Trophoblast cell (in vitro differentiated cells and primary cell): ENCODE measurements around the gene DDHD1.
A peak's percentile ranks its signal among the peaks of the same experiment; 100 is the strongest.

ENCODE experiments used
- DNase-seq, 2 donors: peaks; one replicate each; pipeline ENCODE4 v3.0.0-alpha.2; 2016
- H2AFZ ChIP-seq: 2 replicates; pipeline ENCODE4 v1.6.1; 2013; ENCODE audit warnings: low read length, moderate library complexity, mild to moderate bottlenecking; ENCODE audit not compliant: insufficient read depth, poor library complexity
- H2AK5ac ChIP-seq: 2 replicates; pipeline ENCODE4 v1.6.1; 2013; ENCODE audit warnings: mild to moderate bottlenecking, low read length
- H2BK120ac ChIP-seq: 2 replicates; pipeline ENCODE4 v1.6.1; 2013; ENCODE audit warnings: low read length, mild to moderate bottlenecking, moderate library complexity; ENCODE audit not compliant: insufficient read depth, poor library complexity
- H2BK12ac ChIP-seq: 2 replicates; pipeline ENCODE4 v1.6.1; 2013; ENCODE audit warnings: mild to moderate bottlenecking, low read length, moderate library complexity
- H2BK5ac ChIP-seq: 2 replicates; pipeline ENCODE4 v1.6.1; 2013; ENCODE audit warnings: low read length, low read depth, moderate library complexity, mild to moderate bottlenecking; ENCODE audit not compliant: poor library complexity
- H3K14ac ChIP-seq: 2 replicates; pipeline ENCODE4 v1.6.1; 2013; ENCODE audit warnings: mild to moderate bottlenecking, low read length
- H3K18ac ChIP-seq: 2 replicates; pipeline ENCODE4 v1.6.1; 2013; ENCODE audit warnings: mild to moderate bottlenecking, low read length
- H3K23ac ChIP-seq: 2 replicates; pipeline ENCODE4 v1.6.1; 2013; ENCODE audit warnings: low read length
- H3K27ac ChIP-seq: 2 replicates; pipeline ENCODE4 v1.5.1; 2013; ENCODE audit warnings: low read depth, mild to moderate bottlenecking, inconsistent platforms, low read length, moderate library complexity
- H3K27me3 ChIP-seq: 2 replicates; pipeline ENCODE4 v1.6.1; 2013; ENCODE audit warnings: inconsistent platforms, mild to moderate bottlenecking, low read length, moderate library complexity; ENCODE audit not compliant: insufficient read depth
- H3K36me3 ChIP-seq, 2 experiments: 1 replicate in 1 of 2; 2 replicates in 1 of 2; pipeline ENCODE4 v1.6.1; 2013; ENCODE audit warnings: low read length in 2 of 2, mild to moderate bottlenecking in 2 of 2, moderate library complexity in 1 of 2; ENCODE audit not compliant: insufficient read depth in 2 of 2, control insufficient read depth in 1 of 2
- H3K4ac ChIP-seq: 2 replicates; pipeline ENCODE4 v1.6.1; 2013; ENCODE audit warnings: low read depth, mild to moderate bottlenecking, low read length, moderate library complexity
- H3K4me1 ChIP-seq, 2 experiments: 1 replicate in 1 of 2; 2 replicates in 1 of 2; pipeline ENCODE4 v1.6.1; 2013; ENCODE audit warnings: low read length in 2 of 2, mild to moderate bottlenecking in 2 of 2, moderate library complexity in 1 of 2; ENCODE audit not compliant: insufficient read depth in 2 of 2, control insufficient read depth in 1 of 2
- H3K4me2 ChIP-seq: 2 replicates; pipeline ENCODE4 v1.6.1; 2013; ENCODE audit warnings: inconsistent platforms, mild to moderate bottlenecking, low read length, moderate library complexity
- H3K4me3 ChIP-seq: 2 replicates; pipeline ENCODE4 v1.5.1; 2013; ENCODE audit warnings: mild to moderate bottlenecking, low read depth, low read length, inconsistent platforms
- H3K79me1 ChIP-seq: one replicate; pipeline ENCODE4 v1.6.1; 2013; ENCODE audit warnings: low read length
- H3K79me2 ChIP-seq: 2 replicates; pipeline ENCODE4 v1.6.1; 2013; ENCODE audit warnings: low read length, mild to moderate bottlenecking; ENCODE audit not compliant: control insufficient read depth, insufficient read depth, poor library complexity
- H3K9ac ChIP-seq: 2 replicates; pipeline ENCODE4 v1.6.1; 2013; ENCODE audit warnings: mild to moderate bottlenecking, low read length
- H3K9me3 ChIP-seq: 2 replicates; pipeline ENCODE4 v1.6.1; 2013; ENCODE audit warnings: low read depth, mild to moderate bottlenecking, control low read depth, inconsistent platforms, low read length; ENCODE audit not compliant: insufficient read depth
- H4K12ac ChIP-seq: 2 replicates; pipeline ENCODE4 v1.6.1; 2013; ENCODE audit warnings: low read depth, mild to moderate bottlenecking, low read length, moderate library complexity
- H4K8ac ChIP-seq: 2 replicates; pipeline ENCODE4 v1.6.1; 2013; ENCODE audit warnings: low read depth, mild to moderate bottlenecking, low read length, moderate library complexity
- H4K91ac ChIP-seq: one replicate; pipeline ENCODE4 v1.6.1; 2013; ENCODE audit warnings: low read depth, mild to moderate bottlenecking, low read length, moderate library complexity
- WGBS: extraction: QIAGEN DNeasy Blood & Tissue Kit; methylation state at CpG from one replicate; pipeline ENCODE4 v1.1.7; 2013; ENCODE audit warnings: missing lambda C conversion rate; ENCODE audit not compliant: insufficient read length, insufficient coverage; ENCODE audit errors: extremely low coverage; 5-methylcytosine and 5-hydroxymethylcytosine counted together

DDHD1 gene

GRCh38 chr14:53161758-53162435, 8.8 kb upstream of the DDHD1 start:
- Histone ChIP-seq H4K12ac (no peak overlapping the region), H4K91ac (no peak overlapping the region), H3K14ac (no peak overlapping the region), H2BK5ac (no peak overlapping the region), H3K79me1 (no peaks in the 10 kb centered on the region), H3K23ac (no peak overlapping the region), H3K9me3 (no peaks in the 10 kb centered on the region), H2AFZ (no peak overlapping the region), H2AK5ac (no peak overlapping the region), H3K9ac (no peak overlapping the region), H3K79me2 (no peaks in the 10 kb centered on the region), H2BK120ac (no peak overlapping the region), H3K18ac (no peak overlapping the region), H3K36me3 (no peaks in the 10 kb centered on the region), H3K4me1 (no peaks in the 10 kb centered on the region), H3K27me3 (no peaks in the 10 kb centered on the region), H3K4me3 (no peak overlapping the region), H3K4me2 (no peak overlapping the region), H4K8ac (no peak overlapping the region), H3K27ac (no peak overlapping the region), H3K4ac (no peak overlapping the region), H2BK12ac (no peak overlapping the region)
- WGBS: no CpG with 5 or more reads among the region's 2 CpGs
- no peak for DNase-seq

GRCh38 chr14:53156238-53156637, 3.1 kb upstream of the DDHD1 start:
- Histone ChIP-seq H4K8ac (no peak overlapping the region), H3K4me1 (peaks cover 4 to 9% of the 10 kb centered on the region in 2 experiments), H3K4me2 (no peak overlapping the region)

DNA sequence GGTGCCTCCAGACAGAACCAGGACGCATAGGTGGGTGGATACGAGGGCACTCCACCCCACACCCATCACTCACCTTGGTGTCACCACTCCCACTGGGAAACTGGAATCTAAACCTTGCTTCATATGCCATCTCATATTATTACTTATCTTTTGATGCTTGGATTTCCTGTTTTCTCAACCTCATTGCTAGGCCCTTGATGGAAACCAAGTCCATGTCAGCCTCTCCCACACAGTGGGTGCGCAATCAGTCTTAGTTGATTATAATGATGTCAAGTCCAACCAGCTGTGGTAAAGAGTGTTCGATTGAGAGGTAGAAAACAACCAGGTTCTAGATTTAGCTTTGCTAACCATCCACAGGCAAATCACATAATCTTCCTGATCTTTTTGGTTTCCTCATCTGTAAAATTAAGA, 584 bp upstream of the DDHD1 start:
- H2BK12ac ChIP-seq: no peak overlapping the region
- no peak overlapping the region for H3K23ac ChIP-seq
- peak overlapping the region; percentile 0 for H4K91ac ChIP-seq
- no peak overlapping the region for H2BK120ac ChIP-seq
- no peaks in the 10 kb centered on the region for H3K27me3 ChIP-seq
- DNase-seq: no peak
- H2AK5ac ChIP-seq: no peak overlapping the region
- peak overlapping the region; percentile 98 for H3K4me2 ChIP-seq
- H3K4me3 ChIP-seq: peak overlapping the region; percentile 90
- H3K79me2 ChIP-seq: peaks cover 9% of the 10 kb centered on the region
- no peaks in the 10 kb centered on the region for H3K36me3 ChIP-seq
- H2BK5ac ChIP-seq: no peak overlapping the region
- no peak overlapping the region for H3K9ac ChIP-seq
- peak overlapping the region; percentile 62 for H2AFZ ChIP-seq
- H3K4ac ChIP-seq: no peak overlapping the region
- peak overlapping the region; percentile 73 for H4K8ac ChIP-seq
- peaks cover 4 to 9% of the 10 kb centered on the region in 2 experiments for H3K4me1 ChIP-seq
- no peak overlapping the region for H3K27ac ChIP-seq
- no peaks in the 10 kb centered on the region for H3K9me3 ChIP-seq
- no CpG with 5 or more reads among the region's 4 CpGs for WGBS
- H3K79me1 ChIP-seq: peaks cover 5% of the 10 kb centered on the region
- peak overlapping the region; percentile 1 for H3K14ac ChIP-seq
- H4K12ac ChIP-seq: peak overlapping the region; percentile 79
- no peak overlapping the region for H3K18ac ChIP-seq

More at GRCh38 chr14:53156238-53156637, 3.1 kb upstream of the DDHD1 start:
- WGBS: no CpG with 5 or more reads among the region's 4 CpGs
- H3K27ac ChIP-seq: no peak overlapping the region
- H2BK12ac ChIP-seq: no peak overlapping the region
- H4K91ac ChIP-seq: no peak overlapping the region
- no peak overlapping the region for H3K18ac ChIP-seq
- no peak overlapping the region for H3K4me3 ChIP-seq
- H3K9me3 ChIP-seq: no peaks in the 10 kb centered on the region
- peaks cover 5% of the 10 kb centered on the region for H3K79me1 ChIP-seq
- H3K79me2 ChIP-seq: peaks cover 9% of the 10 kb centered on the region
- no peak overlapping the region for H2BK5ac ChIP-seq
- H3K14ac ChIP-seq: no peak overlapping the region
- H4K12ac ChIP-seq: no peak overlapping the region
- H3K4ac ChIP-seq: no peak overlapping the region
- DNase-seq: no peak
- H3K9ac ChIP-seq: no peak overlapping the region
- H3K27me3 ChIP-seq: no peaks in the 10 kb centered on the region
- no peak overlapping the region for H2BK120ac ChIP-seq
- H3K23ac ChIP-seq: no peak overlapping the region
- H2AK5ac ChIP-seq: no peak overlapping the region
- no peaks in the 10 kb centered on the region for H3K36me3 ChIP-seq
- no peak overlapping the region for H2AFZ ChIP-seq

DNA sequence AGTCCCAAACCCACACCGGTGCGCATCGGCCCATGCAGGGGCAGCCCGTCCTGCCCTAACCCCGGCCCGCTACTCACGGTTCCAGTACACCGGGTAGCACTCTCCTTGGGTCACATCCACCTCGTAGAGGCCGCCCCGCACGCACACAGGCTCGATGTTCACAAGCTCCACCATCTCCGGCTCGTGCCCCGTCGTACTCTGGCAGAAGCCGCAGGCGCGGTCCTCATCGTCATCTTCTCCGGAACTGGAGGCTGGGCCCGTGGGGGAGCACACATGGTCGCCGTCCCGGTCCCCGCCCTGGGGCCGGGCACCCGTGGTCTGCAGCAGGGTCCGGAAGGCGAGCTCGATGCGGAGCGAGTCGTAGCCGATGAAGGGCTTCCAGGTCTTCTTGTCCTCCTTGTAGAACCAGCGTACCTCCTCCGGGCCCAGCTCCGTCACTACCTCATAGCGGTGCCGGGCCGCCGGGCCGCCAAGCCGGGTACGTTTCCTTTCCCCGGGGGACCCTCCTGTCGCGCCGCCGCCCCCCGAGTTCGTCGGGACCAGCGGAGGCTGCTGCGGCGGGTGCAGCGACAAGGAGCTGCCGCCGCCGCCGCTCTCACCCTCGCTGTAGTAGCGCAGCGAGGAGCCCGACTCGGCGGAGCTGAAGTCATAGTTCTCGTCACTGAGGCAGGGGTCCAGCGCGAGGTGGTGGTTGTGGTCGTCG, 788 bp downstream of the DDHD1 start:
- peak; percentile 12 to 37 for DNase-seq
- H4K12ac ChIP-seq: no peak overlapping the region

More for the DNA sequence above, 788 bp downstream of the DDHD1 start:
- H3K36me3 ChIP-seq: no peaks in the 10 kb centered on the region
- H3K4me1 ChIP-seq: peaks cover 4 to 9% of the 10 kb centered on the region in 2 experiments
- H3K79me1 ChIP-seq: peaks cover 5% of the 10 kb centered on the region
- no peaks in the 10 kb centered on the region for H3K9me3 ChIP-seq
- H3K14ac ChIP-seq: peak overlapping the region; percentile 54
- no peak overlapping the region for H2BK12ac ChIP-seq
- H3K79me2 ChIP-seq: peaks cover 9% of the 10 kb centered on the region
- H3K4ac ChIP-seq: no peak overlapping the region
- no peaks in the 10 kb centered on the region for H3K27me3 ChIP-seq
- H2BK120ac ChIP-seq: peak overlapping the region; percentile 15
- no peak overlapping the region for H3K23ac ChIP-seq
- peak overlapping the region; percentile 29 for H4K91ac ChIP-seq
- H3K4me3 ChIP-seq: peak overlapping the region; percentile 90
- peak overlapping the region; percentile 79 for H4K8ac ChIP-seq
- peak overlapping the region; percentile 72 for H2AFZ ChIP-seq
- H3K18ac ChIP-seq: peak overlapping the region; percentile 84
- H2BK5ac ChIP-seq: peak overlapping the region; percentile 37
- H3K27ac ChIP-seq: no peak overlapping the region
- H3K4me2 ChIP-seq: peak overlapping the region; percentile 98
- H3K9ac ChIP-seq: peak overlapping the region; percentile 2
- H2AK5ac ChIP-seq: no peak overlapping the region
- no CpG with 5 or more reads among the region's 73 CpGs for WGBS
